ENCODE data around the gene GEMIN2. TPM values are rescaled to one million over a fixed set of nuclear protein-coding genes. Genes with fewer than 3 reads are reported as not detected.

The GEMIN2 gene, protein sequence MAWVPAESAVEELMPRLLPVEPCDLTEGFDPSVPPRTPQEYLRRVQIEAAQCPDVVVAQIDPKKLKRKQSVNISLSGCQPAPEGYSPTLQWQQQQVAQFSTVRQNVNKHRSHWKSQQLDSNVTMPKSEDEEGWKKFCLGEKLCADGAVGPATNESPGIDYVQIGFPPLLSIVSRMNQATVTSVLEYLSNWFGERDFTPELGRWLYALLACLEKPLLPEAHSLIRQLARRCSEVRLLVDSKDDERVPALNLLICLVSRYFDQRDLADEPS
- 15.0 and 19.2 TPM in 2 replicates for total RNA-seq

DNA sequence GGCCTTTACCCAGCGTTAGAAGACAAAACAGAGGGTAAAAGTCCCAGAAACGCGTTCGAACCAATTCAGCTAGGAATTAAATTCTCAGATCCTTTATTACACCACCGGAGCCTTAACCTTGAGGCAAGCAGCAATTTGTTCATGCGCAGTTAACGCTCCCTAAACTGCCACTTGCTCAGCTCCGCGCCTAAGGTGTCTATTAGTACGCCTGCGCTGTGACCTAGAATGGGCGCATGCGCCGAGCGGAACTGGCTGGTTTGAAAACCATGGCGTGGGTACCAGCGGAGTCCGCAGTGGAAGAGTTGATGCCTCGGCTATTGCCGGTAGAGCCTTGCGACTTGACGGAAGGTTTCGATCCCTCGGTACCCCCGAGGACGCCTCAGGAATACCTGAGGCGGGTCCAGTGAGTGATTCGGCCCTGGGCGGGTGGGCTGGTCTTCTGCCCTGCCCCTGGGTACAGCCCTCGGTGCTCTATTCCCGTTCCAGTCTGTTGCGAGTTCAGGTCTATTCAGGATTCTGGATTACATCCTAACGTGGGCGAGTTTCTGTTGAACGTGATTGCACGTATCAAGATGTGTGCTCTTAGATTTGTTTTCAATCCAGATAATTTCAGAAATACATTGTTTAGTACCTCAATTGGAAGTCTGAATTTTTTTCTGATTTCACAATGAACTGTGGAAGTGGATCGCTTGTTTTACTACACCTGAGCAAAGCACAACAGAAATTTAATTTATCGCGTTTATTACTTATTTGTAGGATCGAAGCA lies at the start of gene GEMIN2:
Gene GEMIN2, plus strand, starts transcription at position 251 of the 766 bp plus-strand sequence. Its CDS starts 16 bp downstream, at position 267.

GRCh38 chr14:39102969-39103957 lies 10.9 kb upstream of the GEMIN2 start, which contains the start of gene SEC23A:
Gene SEC23A, minus strand, starts transcription at chr14:39103235. Its CDS starts 7,117 bp downstream, at chr14:39096118.

GRCh38 chr14:39174560-39175444 lies 60.7 kb downstream of the GEMIN2 start, which contains the start of gene PNN:
Gene PNN, plus strand, starts transcription at chr14:39175254. Its CDS starts 26 bp downstream, at chr14:39175280.

Other genes with a start within 250 kb of the GEMIN2 start
- 413 and 437 TPM in 2 replicates for gene SEC23A, start 11.1 kb upstream of the GEMIN2 start, total RNA-seq
- gene TRAPPC6B, start 56.0 kb downstream of the GEMIN2 start, total RNA-seq: 32.1 and 34.2 TPM in 2 replicates
- gene PNN, start 60.9 kb downstream of the GEMIN2 start, total RNA-seq: 17.2 and 20.6 TPM in 2 replicates
- 9.4 and 13.7 TPM in 2 replicates for gene MIA2, start 119.6 kb downstream of the GEMIN2 start, total RNA-seq

Data from aortic smooth muscle cell (primary cell).